ENCODE measurements around the gene PCCA.

DNA sequence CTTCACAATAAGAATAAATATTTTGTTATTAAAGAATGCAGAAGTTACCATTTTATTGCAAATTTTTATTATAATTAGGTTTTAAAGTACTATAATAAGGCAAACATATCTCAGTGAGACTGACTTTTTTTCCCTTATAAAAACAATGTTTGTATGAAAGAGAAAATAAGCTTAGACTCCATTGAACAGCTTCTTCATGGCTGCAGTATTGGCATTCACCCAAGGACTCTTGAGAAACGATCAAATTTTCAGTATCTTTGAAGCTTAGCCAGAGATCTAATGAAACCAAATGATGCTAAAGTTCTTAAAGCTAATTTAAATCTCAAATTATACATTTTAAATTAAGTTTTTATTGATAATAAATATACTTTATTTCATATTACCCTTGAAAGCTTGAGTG lies 371.4 kb downstream of the PCCA start:
- TF ChIP-seq GATA2 (IDR thresholded peaks at IDR 0.05; ENCODE audit: low read depth, low read length) (no peak), GATA3 (IDR thresholded peaks at IDR 0.05; ENCODE audit: low read depth, low read length) (no peak)

Measured in SH-SY5Y (cell line).